ENCODE data around the gene FUS.

DNA sequence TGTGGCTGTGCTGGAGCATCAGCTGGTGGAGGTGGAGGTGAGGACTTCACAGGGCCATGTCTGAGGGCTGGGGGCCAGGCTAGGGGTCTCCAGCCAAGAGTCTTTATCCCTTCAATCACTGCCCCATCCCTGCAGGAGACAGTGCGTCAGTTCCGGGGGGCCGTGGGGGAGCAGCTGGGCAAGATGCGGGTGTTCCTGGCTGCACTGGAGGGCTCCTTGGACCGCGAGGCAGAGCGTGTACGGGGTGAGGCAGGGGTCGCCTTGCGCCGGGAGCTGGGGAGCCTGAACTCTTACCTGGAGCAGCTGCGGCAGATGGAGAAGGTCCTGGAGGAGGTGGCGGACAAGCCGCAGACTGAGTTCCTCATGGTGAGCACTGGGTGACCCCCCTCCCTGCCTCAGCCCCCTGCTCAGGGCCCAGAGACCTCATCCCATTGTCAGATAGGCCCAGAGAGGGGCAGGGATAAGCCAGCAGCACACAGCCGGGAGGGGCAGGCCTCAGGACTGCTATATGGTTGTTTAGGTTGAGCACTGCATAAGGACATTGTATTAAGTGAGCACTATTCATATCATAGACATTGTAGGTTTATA, 39.3 kb downstream of the FUS start:
- TF ChIP-seq CTCF (IDR thresholded peaks at IDR 0.05) (no peak), POLR2A (IDR thresholded peaks at IDR 0.05) (no peak), POLR2AphosphoS5 (IDR thresholded peaks at IDR 0.05) (no peak)

All from gastroesophageal sphincter (tissue), 3 donors.